GM12801 (cell line): ENCODE results near the gene CNTNAP2.

ENCODE experiments used
- CTCF ChIP-seq: IDR thresholded peaks from one replicate; pipeline ENCODE4 v1.5.1; 2011; ENCODE audit warnings: control low read depth; ENCODE audit not compliant: insufficient read length; ENCODE audit errors: extremely low read depth

CNTNAP2 gene

GRCh38 chr7:146528581-146528980 lies 412.0 kb downstream of the CNTNAP2 start:
- TF ChIP-seq CTCF = no peak

GRCh38 chr7:146539836-146540235 lies 423.2 kb downstream of the CNTNAP2 start:
- TF ChIP-seq CTCF = no peak

GRCh38 chr7:146542101-146542500 lies 425.5 kb downstream of the CNTNAP2 start:
- no peak for TF ChIP-seq CTCF

- no peak for TF ChIP-seq CTCF
Observed at GRCh38 chr7:146544748-146545147, 428.1 kb downstream of the CNTNAP2 start.

GRCh38 chr7:146548816-146549215 lies 432.2 kb downstream of the CNTNAP2 start:
- TF ChIP-seq CTCF = no peak

GRCh38 chr7:146554556-146554955 lies 438.0 kb downstream of the CNTNAP2 start:
- TF ChIP-seq CTCF = no peak

GRCh38 chr7:146557971-146558469 lies 441.4 kb downstream of the CNTNAP2 start:
- no peak for TF ChIP-seq CTCF

- TF ChIP-seq CTCF = no peak
Observed at GRCh38 chr7:146565872-146566271, 449.3 kb downstream of the CNTNAP2 start.
